ENCODE data around the gene TRPV4. TPM values are rescaled to one million over a fixed set of nuclear protein-coding genes. Genes with fewer than 3 reads are reported as not detected.

The TRPV4 gene
- total RNA-seq, 4 donors from 2014 or later: 0.39 to 1.6 (median 1.3) TPM; not detected in 1

- H3K27me3 ChIP-seq: no peaks in the 10 kb centered on the region
- H3K4me1 ChIP-seq: no peaks in the 10 kb centered on the region
- 83 to 89% methylated on average over 2 to 3 of the region's 4 CpGs for WGBS, 2 donors
- DNase-seq: no peak
- no peak overlapping the region for H3K4me3 ChIP-seq (replicated peaks in 1 of 3)
- H3K9me3 ChIP-seq: no peaks in the 10 kb centered on the region
- H3K36me3 ChIP-seq: no peaks in the 10 kb centered on the region
- TF ChIP-seq POLR2A (IDR thresholded peaks at IDR 0.05) (no peak), CTCF (IDR thresholded peaks at IDR 0.05) (no peak)
- H3K27ac ChIP-seq: no peak overlapping the region
- intact Hi-C loops (cut with DNase I): no loop called here
Measured at GRCh38 chr12:109741286-109741969, 91.8 kb downstream of the TRPV4 start.

GRCh38 chr12:109740694-109741245, 92.4 kb downstream of the TRPV4 start:
- Histone ChIP-seq H3K27ac (no peak overlapping the region), H3K9me3 (no peaks in the 10 kb centered on the region), H3K4me3 (replicated peaks in 1 of 3) (no peak overlapping the region), H3K36me3 (no peaks in the 10 kb centered on the region), H3K4me1 (no peaks in the 10 kb centered on the region), H3K27me3 (no peaks in the 10 kb centered on the region)
- TF ChIP-seq CTCF (IDR thresholded peaks at IDR 0.05) (no peak), POLR2A (IDR thresholded peaks at IDR 0.05) (no peak)
- no peak for DNase-seq
- 90 to 92% methylated on average over 10 of the region's 10 CpGs for WGBS, 2 donors
- intact Hi-C loops (cut with DNase I): no loop called here

GRCh38 chr12:109739747-109740693, 93.2 kb downstream of the TRPV4 start:
- intact Hi-C loops (cut with DNase I): no loop called here
- Histone ChIP-seq H3K36me3 (no peaks in the 10 kb centered on the region), H3K4me3 (replicated peaks in 1 of 3) (no peak overlapping the region), H3K27me3 (no peaks in the 10 kb centered on the region), H3K4me1 (no peaks in the 10 kb centered on the region), H3K27ac (no peak overlapping the region), H3K9me3 (no peaks in the 10 kb centered on the region)
- WGBS, 2 donors: 39% methylated on average over 16 to 18 of the region's 18 CpGs
- TF ChIP-seq POLR2A (IDR thresholded peaks at IDR 0.05): no peak
- no peak for TF ChIP-seq CTCF (IDR thresholded peaks at IDR 0.05)
- DNase-seq: no peak

- WGBS, 2 donors: 86 to 90% methylated on average over 5 to 6 of the region's 6 CpGs
- no peaks in the 10 kb centered on the region for H3K36me3 ChIP-seq
- no peak overlapping the region for H3K4me3 ChIP-seq (replicated peaks in 1 of 3)
- TF ChIP-seq POLR2A (IDR thresholded peaks at IDR 0.05) (no peak), CTCF (IDR thresholded peaks at IDR 0.05) (no peak)
- H3K4me1 ChIP-seq: no peaks in the 10 kb centered on the region
- DNase-seq: no peak
- H3K9me3 ChIP-seq: no peaks in the 10 kb centered on the region
- H3K27ac ChIP-seq: no peak overlapping the region
- intact Hi-C loops (cut with DNase I): no loop called here
- no peaks in the 10 kb centered on the region for H3K27me3 ChIP-seq
Measured at GRCh38 chr12:109738878-109739665, 94.1 kb downstream of the TRPV4 start.
